ENCODE results near the gene GRIA1.
"Not testable (repeated sequence)": the region's sequence is repeated elsewhere in the genome, so short reads cannot be mapped to it uniquely, and the experiment has no call there.

The GRIA1 gene

GRCh38 chr5:153835891-153836515 is 345.5 kb downstream of the GRIA1 start:
- no peak for DNase-seq (ENCODE audit: low spot score)

- not testable (repeated sequence) for DNase-seq (ENCODE audit: low spot score)
Observed at GRCh38 chr5:153849303-153850113, 359.0 kb downstream of the GRIA1 start.

GRCh38 chr5:153860195-153860886 is 369.9 kb downstream of the GRIA1 start:
- DNase-seq (ENCODE audit: low spot score): no peak

- not testable (repeated sequence) for DNase-seq (ENCODE audit: low spot score)
Observed at GRCh38 chr5:153862906-153863305, 372.4 kb downstream of the GRIA1 start.
